Gastrocnemius medialis (tissue), 4 donors: ENCODE results near the gene LTV1.

Source experiments
- POLR2A ChIP-seq, 2 donors: fragments of 450-650 bp; IDR thresholded peaks; one replicate each; pipeline ENCODE4 v1.6.1; 2017; ENCODE audit warnings: antibody characterized with exemption in 2 of 2, mild to moderate bottlenecking in 2 of 2, moderate library complexity in 2 of 2
- TF ChIP-seq, protein P1 (sequence below), 5 experiments: fragments of 450-650 bp in 3 of 5; fragments of 200-600 bp in 2 of 5; sonication (generic) in 2 of 5; IDR thresholded peaks in 4 of 5; conservative IDR thresholded peaks in 1 of 5; 1 replicate in 4 of 5; 2 replicates in 1 of 5; pipeline ENCODE4 v1.5.1; 2016 to 2019; ENCODE audit warnings: antibody characterized with exemption in 5 of 5, mild to moderate bottlenecking in 3 of 5, moderate library complexity in 3 of 5

DNA sequence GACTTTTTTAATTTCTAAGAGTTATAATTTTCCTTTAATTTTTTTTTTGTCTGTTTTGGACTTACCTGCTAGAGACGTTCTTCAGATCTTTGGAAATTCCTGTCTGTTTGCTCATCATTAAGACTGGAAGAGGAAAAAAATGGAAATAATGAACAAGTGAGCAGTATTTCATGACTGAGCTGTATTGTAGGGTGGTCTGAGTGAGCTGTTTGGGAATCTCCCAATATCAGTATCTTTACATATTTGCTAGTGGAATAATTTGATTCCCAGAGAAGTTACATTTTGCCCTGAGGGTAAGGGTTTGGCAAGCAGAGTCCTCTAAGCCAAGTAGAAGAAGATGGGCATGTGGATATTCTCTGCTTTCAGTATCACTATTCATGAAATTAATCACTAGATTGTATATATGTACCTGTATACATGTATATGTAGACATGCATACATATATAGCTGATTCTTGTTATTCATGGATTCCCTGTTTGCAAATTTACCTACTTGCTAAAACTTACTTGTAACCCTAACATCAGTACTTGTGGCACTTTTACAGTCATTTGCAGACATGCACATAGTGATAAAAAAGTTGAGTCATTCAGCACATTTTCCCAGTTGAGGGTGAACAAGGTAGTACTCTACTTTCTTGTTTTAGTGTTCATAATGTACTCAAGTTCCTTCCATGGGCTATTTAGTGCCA lies 34.6 kb downstream of the LTV1 start:
- no peak for TF ChIP-seq POLR2A (IDR thresholded peaks at IDR 0.05)
- TF ChIP-seq, protein P1, sequence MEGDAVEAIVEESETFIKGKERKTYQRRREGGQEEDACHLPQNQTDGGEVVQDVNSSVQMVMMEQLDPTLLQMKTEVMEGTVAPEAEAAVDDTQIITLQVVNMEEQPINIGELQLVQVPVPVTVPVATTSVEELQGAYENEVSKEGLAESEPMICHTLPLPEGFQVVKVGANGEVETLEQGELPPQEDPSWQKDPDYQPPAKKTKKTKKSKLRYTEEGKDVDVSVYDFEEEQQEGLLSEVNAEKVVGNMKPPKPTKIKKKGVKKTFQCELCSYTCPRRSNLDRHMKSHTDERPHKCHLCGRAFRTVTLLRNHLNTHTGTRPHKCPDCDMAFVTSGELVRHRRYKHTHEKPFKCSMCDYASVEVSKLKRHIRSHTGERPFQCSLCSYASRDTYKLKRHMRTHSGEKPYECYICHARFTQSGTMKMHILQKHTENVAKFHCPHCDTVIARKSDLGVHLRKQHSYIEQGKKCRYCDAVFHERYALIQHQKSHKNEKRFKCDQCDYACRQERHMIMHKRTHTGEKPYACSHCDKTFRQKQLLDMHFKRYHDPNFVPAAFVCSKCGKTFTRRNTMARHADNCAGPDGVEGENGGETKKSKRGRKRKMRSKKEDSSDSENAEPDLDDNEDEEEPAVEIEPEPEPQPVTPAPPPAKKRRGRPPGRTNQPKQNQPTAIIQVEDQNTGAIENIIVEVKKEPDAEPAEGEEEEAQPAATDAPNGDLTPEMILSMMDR (IDR thresholded peaks at IDR 0.05 in 4 of 5, conservative IDR thresholded peaks at IDR 0.05 in 1 of 5): no peak
